Fibroblast of villous mesenchyme (primary cell): Measurements from ENCODE around the gene CAPZA2. TPM values are rescaled to one million over a fixed set of nuclear protein-coding genes. Genes with fewer than 3 reads are reported as not detected.
"Not testable (repeated sequence)": the region's sequence is repeated elsewhere in the genome, so short reads cannot be mapped to it uniquely, and the experiment has no call there.

Source experiments
- DNase-seq: peaks from one replicate; pipeline ENCODE4 v3.0.0-alpha.2; 2010; ENCODE audit warnings: low read depth
- H3K4me3 ChIP-seq: 2 replicates; pipeline ENCODE4 v1.5.1; 2011; ENCODE audit warnings: low read depth, mild to moderate bottlenecking, low read length
- CTCF ChIP-seq: IDR thresholded peaks from 2 replicates; pipeline ENCODE4 v1.5.1; 2012; ENCODE audit warnings: low read depth, mild to moderate bottlenecking, low read length; ENCODE audit not compliant: insufficient read depth
- small RNA-seq: library from RNA; depleted of rRNA; stranded (forward); fragments of <200 nt; gene quantifications from one replicate; pipeline ENCODE3, GENCODE V24; 2012
- total RNA-seq: library from RNA; depleted of rRNA; stranded (reverse); fragments of >200 nt; gene quantifications from 2 replicates; pipeline ENCODE4 v1.2.3, GENCODE V29; 2012

The CAPZA2 gene
- total RNA-seq, 1 donor, result 194 TPM

- no peak for TF ChIP-seq CTCF
- no peak for DNase-seq
- no peak overlapping the region for H3K4me3 ChIP-seq
These were observed 108.0 kb downstream of the CAPZA2 start for GRCh38 chr7:116970238-116970910.

DNA sequence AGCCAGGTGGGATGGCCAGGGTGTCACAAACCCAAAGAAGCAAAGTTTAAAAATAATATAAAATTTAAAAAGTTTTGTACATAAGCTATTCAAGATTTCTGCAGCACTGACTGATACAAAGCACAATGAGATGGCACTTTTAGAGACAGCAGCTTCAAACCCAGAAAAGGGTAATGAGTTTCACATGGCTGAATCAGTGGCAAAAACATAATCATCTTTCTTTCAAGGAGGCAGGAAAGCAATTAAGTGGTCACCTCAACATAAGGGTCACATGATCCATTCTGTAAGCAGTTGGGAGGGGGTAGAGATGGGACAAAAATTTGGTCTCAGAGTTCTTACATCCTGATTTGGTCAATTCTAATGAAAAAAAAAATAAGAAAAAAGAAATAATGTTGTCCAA, 108.8 kb downstream of the CAPZA2 start:
- DNase-seq, H3K4me3 ChIP-seq: not testable (repeated sequence)

Small RNA genes within 50 kb of the gene (small RNA-seq; reads per million reads assigned to genes)
- gene RF00019 (not detected), gene RF02179 (not detected), gene RF02180 (not detected), gene RF02188 (not detected), gene RNA5SP239 (not detected)

Other genes starting within 250 kb of the CAPZA2 start
- gene MET, start 190.4 kb upstream of the CAPZA2 start, total RNA-seq, result 23.8 and 48.8 TPM in 2 replicates
- gene ST7, start 90.9 kb downstream of the CAPZA2 start, total RNA-seq, result 31.5 and 33.8 TPM in 2 replicates